ENCODE measurements around the gene RBMS2.
A peak's percentile ranks its signal among the peaks of the same experiment; 100 is the strongest.

Gene RBMS2

GRCh38 chr12:56589783-56590182 lies 68.2 kb downstream of the RBMS2 start:
- no peak for DNase-seq

DNA sequence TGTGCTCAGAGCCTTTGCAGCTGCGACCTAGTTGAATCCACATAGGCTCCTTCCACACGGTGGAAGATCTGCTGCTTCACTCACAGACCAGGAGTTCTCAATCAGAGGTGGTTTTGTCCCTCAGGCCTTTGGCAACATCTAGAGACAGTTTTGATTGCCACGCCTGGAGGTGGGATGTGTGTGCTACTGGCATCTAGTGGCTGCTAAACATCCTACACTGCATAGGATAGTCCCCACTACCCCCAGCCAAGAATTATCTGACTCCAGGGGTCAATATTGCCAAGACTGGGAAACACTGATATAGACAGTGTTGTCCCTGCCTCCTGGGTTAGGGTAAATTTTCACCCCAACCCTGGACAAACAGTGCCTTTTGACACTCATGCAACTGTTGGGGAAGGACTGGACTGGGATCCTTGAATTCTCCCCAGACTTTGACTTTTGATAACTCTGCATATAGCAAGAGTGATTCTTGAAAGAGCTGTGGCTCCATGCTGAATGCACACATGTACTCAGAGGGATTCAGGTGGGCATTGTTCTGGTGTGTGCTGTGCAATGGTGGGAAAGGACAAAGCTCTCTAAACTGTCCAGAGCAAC lies 68.7 kb downstream of the RBMS2 start:
- no peak for DNase-seq

- no peak for DNase-seq
Observed at GRCh38 chr12:56591126-56591525, 69.5 kb downstream of the RBMS2 start.

GRCh38 chr12:56591961-56592360 lies 70.3 kb downstream of the RBMS2 start:
- no peak for DNase-seq

DNA sequence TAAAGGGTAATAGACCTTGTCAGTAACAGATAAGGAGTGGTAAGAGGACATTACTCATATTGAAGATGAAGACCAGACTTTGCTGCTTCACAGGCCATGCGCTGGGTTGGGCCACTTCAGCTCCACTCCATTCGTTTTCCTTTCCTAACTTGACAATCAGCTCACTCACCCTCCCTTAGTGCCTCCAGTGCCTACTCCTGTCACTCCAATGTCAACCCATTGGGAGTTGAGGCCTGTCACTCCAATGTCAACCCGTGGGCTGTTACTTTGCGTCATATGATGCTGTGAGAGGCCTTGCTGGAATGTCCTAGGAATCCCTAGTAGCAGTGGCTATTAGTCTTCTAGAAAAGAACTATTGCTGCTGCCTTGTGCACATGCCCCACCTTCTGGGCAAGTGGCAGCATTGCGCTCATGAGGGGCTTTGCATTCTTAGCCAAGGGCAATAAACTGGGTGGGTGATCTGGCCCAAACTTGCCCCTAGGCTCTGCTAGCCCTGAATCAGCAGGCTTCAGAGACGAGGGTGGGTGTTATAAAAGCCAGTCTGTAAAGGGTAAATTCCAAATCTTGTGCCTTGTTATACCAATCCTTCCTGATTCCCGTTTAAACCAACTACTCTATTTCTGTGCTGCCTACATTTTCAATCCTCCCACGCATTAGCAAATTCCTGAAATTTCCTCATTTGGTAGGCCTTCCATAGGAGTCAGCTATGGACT lies 72.4 kb downstream of the RBMS2 start:
- DNase-seq: peak; percentile 59

DNA sequence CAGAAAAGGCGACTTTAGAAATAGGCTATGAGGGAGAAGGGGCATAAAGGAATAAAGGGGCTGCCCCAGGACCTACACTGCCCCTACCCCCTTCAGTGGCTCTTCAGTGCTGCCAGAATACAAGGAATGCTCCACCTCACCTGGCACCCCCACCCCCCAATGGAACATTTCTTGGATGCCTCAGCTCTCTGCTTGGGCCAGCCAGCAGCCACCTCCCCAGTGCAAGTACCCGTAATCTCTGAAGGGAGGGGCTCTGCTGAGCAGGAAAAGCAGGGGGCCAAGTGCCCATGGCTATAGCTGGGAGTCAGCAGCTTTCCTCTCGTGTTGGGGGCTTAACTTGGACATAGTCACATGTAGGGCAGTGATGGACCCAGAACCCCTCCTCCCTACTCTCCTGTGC lies 75.2 kb downstream of the RBMS2 start:
- no peak for DNase-seq

DNA sequence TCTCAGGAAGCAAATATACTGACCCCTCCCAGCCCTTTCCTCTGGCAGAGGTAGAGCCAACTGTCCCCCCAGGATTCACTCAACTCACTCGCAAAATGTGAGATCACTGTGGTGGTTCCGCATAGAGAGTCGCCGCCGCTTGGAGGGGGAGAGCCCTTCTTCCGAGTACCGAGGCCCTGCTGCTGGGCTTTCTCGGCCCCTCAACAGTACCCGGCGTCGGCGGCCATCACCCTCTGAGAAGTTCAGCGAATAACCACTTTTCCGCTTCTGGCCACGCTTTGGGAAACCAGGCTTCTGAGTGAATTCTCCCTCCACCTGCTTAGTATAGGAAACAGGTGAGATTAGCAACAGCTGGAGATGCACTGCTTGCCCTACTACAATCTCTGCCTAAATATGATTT lies 77.4 kb downstream of the RBMS2 start:
- DNase-seq: no peak

DNA sequence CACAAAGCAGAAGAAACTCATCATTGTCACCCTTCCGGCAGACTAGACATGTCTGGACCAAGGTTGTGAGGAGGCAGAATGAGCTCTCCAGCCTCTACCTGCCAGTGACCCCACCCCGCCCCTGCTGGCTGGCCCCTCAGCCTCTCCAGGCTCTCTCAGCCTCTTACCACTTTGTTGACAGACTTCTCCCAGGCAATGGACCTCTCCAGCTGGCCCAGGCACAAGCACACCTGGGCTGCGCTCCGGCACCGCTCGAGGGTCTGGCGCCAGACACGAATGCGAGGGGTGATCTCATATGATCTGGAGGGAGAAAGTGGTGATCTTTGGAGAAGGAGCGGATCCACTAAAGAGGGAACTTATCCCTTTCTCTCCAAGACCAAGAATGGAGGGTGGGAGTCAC lies 78.2 kb downstream of the RBMS2 start:
- DNase-seq: no peak

GRCh38 chr12:56600753-56601152 lies 79.1 kb downstream of the RBMS2 start:
- no peak for DNase-seq

DNA sequence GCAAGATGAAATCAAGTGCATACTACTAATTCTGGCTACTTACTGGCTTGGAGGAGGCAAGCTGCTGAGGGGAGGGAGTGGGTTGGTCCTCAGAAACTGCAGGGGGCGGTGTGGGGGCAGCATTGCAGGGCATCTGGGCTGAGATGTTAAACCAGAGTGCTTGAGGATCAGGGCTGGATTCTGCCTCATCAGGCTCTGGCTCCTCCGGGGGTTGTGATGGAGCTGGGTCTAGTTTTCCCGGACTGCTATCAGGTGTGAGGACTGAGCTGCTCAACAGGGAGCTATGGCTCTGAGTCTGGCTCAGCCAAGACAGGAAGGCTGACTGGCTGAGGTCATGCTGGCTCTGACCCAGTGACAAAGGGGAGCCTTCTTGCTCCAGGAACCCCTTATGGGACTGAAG lies 79.9 kb downstream of the RBMS2 start:
- DNase-seq: peak; percentile 29

GRCh38 chr12:56602239-56602638 lies 80.6 kb downstream of the RBMS2 start:
- no peak for DNase-seq

DNA sequence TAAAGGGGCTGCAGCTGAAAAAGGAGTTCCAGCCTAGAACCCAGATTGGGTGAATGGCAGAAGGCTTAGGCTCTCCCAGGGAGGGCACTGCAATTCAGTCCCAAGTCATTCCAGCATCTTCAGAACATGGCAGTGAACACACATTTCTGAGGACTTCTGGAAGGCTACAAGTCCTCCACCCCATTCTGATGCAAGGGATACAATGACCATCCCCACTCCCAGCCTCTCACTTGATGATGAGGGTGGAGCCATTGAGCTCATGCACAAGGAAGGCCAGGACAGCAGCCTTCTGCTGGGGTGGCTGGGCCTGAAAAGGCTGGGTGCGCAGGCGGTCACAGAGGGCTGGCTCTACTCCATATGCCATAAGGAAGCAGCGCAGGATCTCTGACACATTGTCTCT lies 82.7 kb downstream of the RBMS2 start:
- DNase-seq: no peak

GRCh38 chr12:56614627-56615026 lies 93.0 kb downstream of the RBMS2 start:
- DNase-seq: no peak

DNA sequence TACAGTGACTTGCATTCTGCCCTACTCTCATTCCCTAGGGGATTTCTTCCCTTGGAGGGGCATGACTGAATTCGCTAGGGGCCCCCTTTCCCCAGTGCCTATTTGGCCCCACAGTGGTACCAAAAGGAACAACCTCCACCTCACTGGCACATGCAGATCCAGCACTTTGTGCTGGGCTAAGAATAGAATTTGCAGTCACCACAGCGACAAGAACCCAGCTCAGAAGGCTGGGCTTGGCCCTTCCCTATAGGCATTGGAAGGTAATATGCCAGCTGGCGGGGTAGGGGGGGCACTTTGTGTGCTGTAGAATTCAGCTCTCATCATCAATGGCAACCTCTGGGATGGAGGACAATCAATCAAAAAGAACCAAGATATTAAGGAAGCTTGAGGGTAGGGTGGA lies 94.6 kb downstream of the RBMS2 start:
- DNase-seq: no peak

DNA sequence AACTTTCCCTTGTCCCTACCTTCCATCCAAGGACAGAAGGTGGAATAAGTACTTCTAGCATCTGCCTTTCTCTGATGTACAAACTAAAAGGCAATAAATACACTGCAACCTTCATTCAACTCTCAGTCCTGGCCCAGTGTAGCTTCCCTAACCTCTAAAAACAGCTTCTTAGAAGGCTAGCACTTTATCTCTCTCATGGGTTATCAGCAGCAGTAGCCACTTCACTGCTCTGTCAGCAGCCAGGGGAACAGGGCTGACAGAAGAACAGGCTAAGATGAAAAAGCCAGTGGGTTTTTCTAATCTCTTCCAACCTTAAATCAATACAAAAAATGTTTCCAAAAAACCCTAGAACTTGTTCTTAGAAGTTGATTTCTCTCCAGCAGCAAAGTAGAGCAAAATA lies 95.3 kb downstream of the RBMS2 start:
- DNase-seq: no peak

GRCh38 chr12:56622535-56622934 lies 100.9 kb downstream of the RBMS2 start:
- no peak for DNase-seq

DNA sequence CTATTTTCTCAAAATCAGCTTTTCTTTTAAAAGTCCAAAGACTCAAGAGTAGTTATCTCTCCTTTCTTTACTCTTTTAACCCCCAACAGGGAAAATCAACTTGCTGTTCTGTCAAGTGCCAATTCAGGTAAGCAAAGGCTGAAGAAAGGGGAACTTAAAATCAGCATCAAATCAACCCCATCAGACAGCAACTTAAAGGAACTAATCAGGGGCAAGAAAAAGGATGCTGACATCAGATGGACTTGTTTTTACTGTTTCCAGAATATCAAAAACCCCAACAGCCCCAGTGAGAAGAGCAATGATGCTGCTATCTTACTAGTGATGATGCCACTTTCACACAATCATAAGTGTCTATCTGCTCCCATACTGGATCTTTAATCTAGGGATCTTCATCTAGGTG lies 105.1 kb downstream of the RBMS2 start:
- no peak for DNase-seq

DNA sequence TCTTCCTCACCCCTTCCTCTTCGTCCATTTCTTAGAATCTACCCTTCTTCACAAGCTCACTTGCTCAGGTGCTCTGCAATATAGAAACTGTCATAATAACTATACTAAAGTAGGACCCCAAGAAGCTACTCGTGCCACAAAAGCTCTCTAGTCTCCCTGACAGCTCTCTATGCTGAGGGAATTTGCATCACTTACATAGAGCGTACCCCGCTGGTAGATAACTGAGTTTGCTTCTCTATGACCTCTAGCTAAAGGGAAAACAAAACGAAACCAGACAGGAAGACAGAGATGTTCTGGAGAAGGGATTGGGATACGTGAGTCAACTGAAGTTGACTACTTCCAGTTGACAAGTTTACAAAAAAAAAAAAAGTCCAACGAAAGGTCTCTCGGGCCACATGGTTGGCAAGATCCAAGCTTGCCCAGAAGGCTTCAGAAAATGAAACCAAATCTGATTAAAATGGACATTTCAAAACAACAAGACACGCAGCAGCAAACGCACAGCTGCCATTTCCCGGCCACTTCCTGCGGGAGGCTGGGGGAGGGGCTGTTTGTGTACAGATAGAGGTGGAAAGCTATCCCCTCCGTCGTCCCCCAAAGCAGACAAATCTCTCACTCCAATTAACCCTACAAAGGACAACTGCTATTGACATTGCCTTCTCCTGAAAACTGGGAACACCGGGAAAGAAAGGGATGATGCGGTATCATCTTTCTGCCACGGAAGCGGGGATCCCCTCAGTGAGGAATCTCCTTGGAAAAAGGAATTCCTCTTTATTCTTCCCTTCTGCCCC lies 107.2 kb downstream of the RBMS2 start:
- peak; percentile 55 for DNase-seq

DNA sequence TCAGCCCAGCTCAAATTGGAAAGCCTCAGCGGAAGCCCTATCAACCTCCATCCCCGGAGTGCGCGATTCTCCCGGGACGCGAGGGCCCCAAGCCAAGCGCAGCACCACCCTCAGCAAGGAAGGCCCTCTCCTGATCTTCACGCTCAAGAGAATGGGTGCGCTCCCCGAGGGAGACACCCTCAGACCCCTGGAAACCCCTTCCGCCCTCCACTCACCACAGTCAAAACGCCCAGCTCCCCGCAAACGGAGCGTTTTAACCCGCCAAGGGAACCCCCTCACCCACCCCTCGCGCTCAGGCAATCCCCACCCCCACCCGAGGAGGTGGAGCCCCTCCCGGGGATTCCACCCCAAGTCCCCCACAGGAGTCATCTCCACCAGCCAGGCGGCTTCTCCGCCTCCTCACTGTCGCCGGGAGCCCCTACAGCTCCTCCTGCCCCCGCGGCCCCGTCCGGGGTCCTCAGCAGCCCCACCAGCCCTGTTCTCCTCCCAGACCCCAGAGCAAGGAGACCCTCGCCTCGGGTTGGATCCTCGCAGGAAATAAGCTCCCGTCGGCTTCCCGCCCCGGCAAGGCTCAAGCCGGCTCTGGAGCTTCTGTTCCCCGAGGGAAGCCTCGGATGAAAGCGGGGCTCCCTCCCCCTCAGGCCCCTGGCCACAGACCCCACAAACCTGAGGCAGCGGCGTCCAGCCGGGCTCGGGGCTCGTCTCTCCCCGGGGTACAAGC lies 108.0 kb downstream of the RBMS2 start:
- DNase-seq: peak; percentile 60

GRCh38 chr12:56630180-56630632 lies 108.6 kb downstream of the RBMS2 start, which contains the start of gene BAZ2A:
Gene BAZ2A (minus strand): TSS chr12:56630326. CDS start chr12:56617530, 12,796 bp downstream.
- peak; percentile 89 for DNase-seq

- DNase-seq: peak; percentile 65
Observed at GRCh38 chr12:56631790-56632700, 110.4 kb downstream of the RBMS2 start.
